Endodermal cell (in vitro differentiated cells): ENCODE results near the gene SLC35B2. TPM values are rescaled to one million over a fixed set of nuclear protein-coding genes. Genes with fewer than 3 reads are reported as not detected.
A peak's percentile ranks its signal among the peaks of the same experiment; 100 is the strongest.

Source experiments
- DNase-seq: peaks from one replicate; pipeline ENCODE4 v3.0.0-alpha.2; 2017
- H3K27ac ChIP-seq: 2 replicates; pipeline ENCODE4 v1.5.1; 2013; ENCODE audit warnings: mild to moderate bottlenecking, low read depth, low read length, moderate library complexity
- H3K27me3 ChIP-seq: 2 replicates; pipeline ENCODE4 v1.6.1; 2013; ENCODE audit warnings: mild to moderate bottlenecking, low read length, moderate library complexity; ENCODE audit not compliant: insufficient read depth, control insufficient read depth, poor library complexity, severe bottlenecking
- H3K36me3 ChIP-seq: 2 replicates; pipeline ENCODE4 v1.7.0; 2013; ENCODE audit warnings: mild to moderate bottlenecking, low read length, moderate library complexity; ENCODE audit not compliant: control insufficient read depth, insufficient read depth
- H3K4me1 ChIP-seq: one replicate; pipeline ENCODE4 v1.7.0; 2013; ENCODE audit warnings: low read length; ENCODE audit not compliant: control insufficient read depth, insufficient read depth
- H3K4me3 ChIP-seq: 2 replicates; pipeline ENCODE4 v1.5.1; 2013; ENCODE audit warnings: mild to moderate bottlenecking, low read length, moderate library complexity
- H3K9ac ChIP-seq: 2 replicates; pipeline ENCODE4 v1.6.1; 2013; ENCODE audit warnings: mild to moderate bottlenecking, low read length, moderate library complexity; ENCODE audit not compliant: poor library complexity, severe bottlenecking; ENCODE audit errors: extremely low read depth
- H3K9me3 ChIP-seq: 2 replicates; pipeline ENCODE4 v1.6.1; 2013; ENCODE audit warnings: mild to moderate bottlenecking, low read length, moderate library complexity; ENCODE audit not compliant: control insufficient read depth
- H3K27ac Mint-ChIP-seq: 2 replicates; pipeline ENCODE4 v1.8.0; 2020; ENCODE audit warnings: mixed read lengths
- H3K27me3 Mint-ChIP-seq: 2 replicates; pipeline ENCODE4 v1.8.0; 2021; ENCODE audit warnings: mild to moderate bottlenecking, mixed read lengths; ENCODE audit not compliant: insufficient read depth
- H3K36me3 Mint-ChIP-seq: 2 replicates; pipeline ENCODE4 v1.8.0; 2020; ENCODE audit warnings: low read depth, mixed read lengths
- H3K4me1 Mint-ChIP-seq: 2 replicates; pipeline ENCODE4 v1.8.0; 2020; ENCODE audit warnings: mixed read lengths
- H3K4me3 Mint-ChIP-seq: 2 replicates; pipeline ENCODE4 v1.8.0; 2020; ENCODE audit warnings: mild to moderate bottlenecking, moderate library complexity, mixed read lengths
- H3K9me3 Mint-ChIP-seq: 2 replicates; pipeline ENCODE4 v1.8.0; 2020; ENCODE audit warnings: mild to moderate bottlenecking, mixed read lengths
- WGBS, 2 experiments: methylation state at CpG; one replicate each; pipeline versions ENCODE4 v1.1.5 to v1.1.7; 2013; ENCODE audit warnings: missing lambda C conversion rate in 2 of 2, mixed read lengths in 1 of 2; ENCODE audit not compliant: insufficient coverage in 1 of 2, insufficient read length in 1 of 2; 5-methylcytosine and 5-hydroxymethylcytosine counted together
- total RNA-seq, 2 donors: library from RNA; stranded (reverse); fragmentation: NEBNext Ultra II Directional in 1 of 2; extraction: Animal tissue kit (Norgen Biotek cat#: 25700) in 1 of 2; gene quantifications; 2 replicates in 1 of 2; 3 replicates in 1 of 2; pipeline ENCODE4 v1.2.1, GENCODE V29; 2021
- TF ChIP-seq, protein P1 (sequence below): fragments of 200-600 bp; sonication (generic); conservative IDR thresholded peaks from 2 replicates; pipeline ENCODE4 v1.5.0; 2021; ENCODE audit warnings: antibody characterized with exemption, mild to moderate bottlenecking

Gene SLC35B2
- total RNA-seq, 2 donors from 2014 or later = 52.5 to 54.3 TPM

DNA sequence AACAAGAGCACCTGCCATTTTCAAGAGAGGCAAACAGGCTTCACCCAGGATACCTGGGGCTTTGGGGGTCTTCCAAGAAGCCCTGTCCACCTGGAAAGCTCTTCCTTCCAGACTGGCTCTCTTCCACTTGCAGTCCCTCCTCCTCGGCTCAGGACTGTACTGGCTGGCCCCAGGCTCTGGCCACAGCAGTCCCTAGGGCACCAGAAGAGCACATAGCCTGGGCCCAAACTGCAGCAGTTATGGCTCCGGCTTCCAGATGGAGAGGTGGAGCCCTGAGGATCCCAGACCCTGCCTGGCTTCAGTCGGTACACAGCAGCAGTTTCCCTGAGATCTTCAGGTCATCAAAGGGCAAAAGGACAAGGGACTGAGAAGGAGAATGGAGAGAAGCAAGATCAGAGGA, 1.6 kb upstream of the SLC35B2 start:
- Histone ChIP-seq H3K36me3 (peaks cover 20% of the 10 kb centered on the region), H3K9ac (no peak overlapping the region), H3K4me1 (peaks cover 3% of the 10 kb centered on the region), H3K27ac (no peak overlapping the region), H3K4me3 (no peak overlapping the region), H3K9me3 (no peaks in the 10 kb centered on the region), H3K27me3 (no peaks in the 10 kb centered on the region)
- H3K27ac Mint-ChIP-seq = no peak overlapping the region
- H3K4me1 Mint-ChIP-seq = peaks cover 32% of the 10 kb centered on the region
- peaks cover 20% of the 10 kb centered on the region for H3K36me3 Mint-ChIP-seq
- no peak overlapping the region for H3K4me3 Mint-ChIP-seq
- TF ChIP-seq, protein P1, sequence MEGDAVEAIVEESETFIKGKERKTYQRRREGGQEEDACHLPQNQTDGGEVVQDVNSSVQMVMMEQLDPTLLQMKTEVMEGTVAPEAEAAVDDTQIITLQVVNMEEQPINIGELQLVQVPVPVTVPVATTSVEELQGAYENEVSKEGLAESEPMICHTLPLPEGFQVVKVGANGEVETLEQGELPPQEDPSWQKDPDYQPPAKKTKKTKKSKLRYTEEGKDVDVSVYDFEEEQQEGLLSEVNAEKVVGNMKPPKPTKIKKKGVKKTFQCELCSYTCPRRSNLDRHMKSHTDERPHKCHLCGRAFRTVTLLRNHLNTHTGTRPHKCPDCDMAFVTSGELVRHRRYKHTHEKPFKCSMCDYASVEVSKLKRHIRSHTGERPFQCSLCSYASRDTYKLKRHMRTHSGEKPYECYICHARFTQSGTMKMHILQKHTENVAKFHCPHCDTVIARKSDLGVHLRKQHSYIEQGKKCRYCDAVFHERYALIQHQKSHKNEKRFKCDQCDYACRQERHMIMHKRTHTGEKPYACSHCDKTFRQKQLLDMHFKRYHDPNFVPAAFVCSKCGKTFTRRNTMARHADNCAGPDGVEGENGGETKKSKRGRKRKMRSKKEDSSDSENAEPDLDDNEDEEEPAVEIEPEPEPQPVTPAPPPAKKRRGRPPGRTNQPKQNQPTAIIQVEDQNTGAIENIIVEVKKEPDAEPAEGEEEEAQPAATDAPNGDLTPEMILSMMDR = no peak
- 93 to 100% methylated on average over 3 of the region's 3 CpGs for WGBS, 2 experiments
- peaks cover 2% of the 10 kb centered on the region for H3K27me3 Mint-ChIP-seq
- no peak for DNase-seq
- H3K9me3 Mint-ChIP-seq = no peaks in the 10 kb centered on the region

DNA sequence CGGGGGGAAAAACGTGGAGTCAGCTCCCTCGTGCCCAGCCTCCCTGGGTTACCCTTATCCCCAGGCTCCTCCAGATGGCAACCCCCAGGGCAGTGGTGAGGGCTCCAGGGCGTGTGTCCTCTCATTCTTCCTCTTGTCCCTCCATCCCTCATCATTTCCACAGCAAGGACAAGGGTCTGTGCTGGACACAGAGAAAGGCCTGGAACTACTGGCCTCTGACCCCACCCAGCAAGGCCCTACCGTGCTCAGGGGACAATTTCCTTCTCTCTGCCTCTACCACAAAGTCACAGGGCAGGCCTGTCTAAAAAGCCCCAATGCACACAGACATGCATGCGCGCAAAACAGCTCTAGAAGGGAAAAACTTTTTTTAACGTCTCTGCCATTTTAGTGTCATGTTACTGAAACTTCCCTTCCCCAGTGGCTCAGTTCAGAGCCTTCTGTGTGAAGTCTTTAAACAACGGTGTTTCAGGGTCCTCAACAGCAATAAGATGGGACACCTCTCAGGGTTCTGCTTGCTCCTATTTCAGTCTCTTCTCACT, 1.1 kb upstream of the SLC35B2 start:
- no peak overlapping the region for H3K27ac Mint-ChIP-seq
- TF ChIP-seq, protein P1 = no peak
- DNase-seq = no peak
- no peaks in the 10 kb centered on the region for H3K27me3 ChIP-seq
- H3K4me3 ChIP-seq = no peak overlapping the region
- no peak overlapping the region for H3K27ac ChIP-seq
- H3K4me1 ChIP-seq = peaks cover 3% of the 10 kb centered on the region
- H3K36me3 Mint-ChIP-seq = peaks cover 25% of the 10 kb centered on the region
- no peaks in the 10 kb centered on the region for H3K9me3 ChIP-seq
- peaks cover 1% of the 10 kb centered on the region for H3K27me3 Mint-ChIP-seq
- H3K9me3 Mint-ChIP-seq = no peaks in the 10 kb centered on the region
- H3K36me3 ChIP-seq = peaks cover 25% of the 10 kb centered on the region
- peak overlapping the region; percentile 74 for H3K4me3 Mint-ChIP-seq
- peaks cover 26% of the 10 kb centered on the region for H3K4me1 Mint-ChIP-seq
- WGBS, 2 experiments = 83 to 88% methylated on average over 6 to 9 of the region's 9 CpGs
- H3K9ac ChIP-seq = no peak overlapping the region

DNA sequence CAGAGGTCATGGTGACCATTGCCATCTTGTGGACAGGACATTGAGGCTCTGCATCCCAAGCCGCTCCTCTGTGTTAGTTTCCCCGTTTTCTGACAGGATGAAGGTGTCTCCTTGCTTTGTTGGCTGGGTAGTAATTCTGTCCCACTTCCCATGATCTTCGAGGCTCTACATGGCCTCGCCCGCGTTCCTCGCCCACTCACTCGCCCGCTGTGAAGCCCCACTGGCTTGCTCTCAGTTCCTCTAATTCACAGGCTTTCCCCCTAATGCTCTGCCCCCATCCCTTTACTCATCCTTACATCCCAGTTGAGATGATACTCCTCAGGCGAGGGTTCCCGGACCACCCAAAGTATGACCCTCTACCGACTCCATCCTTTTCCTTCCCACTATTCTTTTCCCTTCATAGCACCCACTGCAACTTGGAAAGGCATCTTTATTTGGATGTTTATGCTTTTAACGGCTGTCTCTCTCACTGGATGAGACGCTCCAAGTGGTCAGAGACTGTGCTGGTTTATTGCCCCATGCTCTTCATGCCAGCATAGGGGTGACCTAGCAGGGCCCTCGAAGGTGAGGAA, 511 bp upstream of the SLC35B2 start:
- H3K27ac ChIP-seq = peak overlapping the region; percentile 33
- Mint-ChIP-seq H3K9me3 (no peaks in the 10 kb centered on the region), H3K27me3 (no peaks in the 10 kb centered on the region), H3K36me3 (peaks cover 30% of the 10 kb centered on the region), H3K4me1 (peaks cover 21% of the 10 kb centered on the region), H3K27ac (peak overlapping the region; percentile 70), H3K4me3 (peak overlapping the region; percentile 74)
- no peak for DNase-seq
- H3K36me3 ChIP-seq = peaks cover 31% of the 10 kb centered on the region
- peaks cover 3% of the 10 kb centered on the region for H3K4me1 ChIP-seq
- H3K9me3 ChIP-seq = no peaks in the 10 kb centered on the region
- H3K4me3 ChIP-seq = peak overlapping the region; percentile 96
- TF ChIP-seq, protein P1 = peak; percentile 3
- 47 to 49% methylated on average over 14 to 15 of the region's 15 CpGs for WGBS, 2 experiments
- no peak overlapping the region for H3K9ac ChIP-seq
- no peaks in the 10 kb centered on the region for H3K27me3 ChIP-seq
